Measurements from ENCODE around the gene CEACAM19.
"Not testable (repeated sequence)": the region's sequence is repeated elsewhere in the genome, so short reads cannot be mapped to it uniquely, and the experiment has no call there.

Gene CEACAM19

GRCh38 chr19:44673510-44673909, 2.2 kb downstream of the CEACAM19 start:
- no peak for DNase-seq (ENCODE audit: low read depth in 1 of 2, low spot score in 1 of 2)

GRCh38 chr19:44675521-44675920, 4.2 kb downstream of the CEACAM19 start:
- DNase-seq (ENCODE audit: low read depth in 1 of 2, low spot score in 1 of 2), result no peak

GRCh38 chr19:44677019-44677811, 5.9 kb downstream of the CEACAM19 start:
- no peak for DNase-seq (ENCODE audit: low read depth in 1 of 2, low spot score in 1 of 2)

GRCh38 chr19:44680536-44680935, 9.3 kb downstream of the CEACAM19 start:
- no peak for DNase-seq (ENCODE audit: low read depth in 1 of 2, low spot score in 1 of 2)

GRCh38 chr19:44681992-44682790, 10.9 kb downstream of the CEACAM19 start:
- DNase-seq (ENCODE audit: low read depth in 1 of 2, low spot score in 1 of 2), result no peak

GRCh38 chr19:44682807-44683206, 11.5 kb downstream of the CEACAM19 start:
- DNase-seq (ENCODE audit: low read depth in 1 of 2, low spot score in 1 of 2), result no peak

GRCh38 chr19:44683434-44684210, 12.3 kb downstream of the CEACAM19 start:
- no peak for DNase-seq (ENCODE audit: low read depth in 1 of 2, low spot score in 1 of 2)

- not testable (repeated sequence) for DNase-seq (ENCODE audit: low read depth in 1 of 2, low spot score in 1 of 2)
These were observed 13.1 kb downstream of the CEACAM19 start for GRCh38 chr19:44684396-44684795.

- DNase-seq (ENCODE audit: low read depth in 1 of 2, low spot score in 1 of 2), result no peak
These were observed 13.9 kb downstream of the CEACAM19 start for GRCh38 chr19:44684892-44685863.

GRCh38 chr19:44685877-44686276, 14.6 kb downstream of the CEACAM19 start:
- no peak for DNase-seq (ENCODE audit: low read depth in 1 of 2, low spot score in 1 of 2)

- DNase-seq (ENCODE audit: low read depth in 1 of 2, low spot score in 1 of 2), result no peak
These were observed 15.6 kb downstream of the CEACAM19 start for GRCh38 chr19:44686896-44687295.

- no peak for DNase-seq (ENCODE audit: low read depth in 1 of 2, low spot score in 1 of 2)
These were observed 16.6 kb downstream of the CEACAM19 start for GRCh38 chr19:44687888-44688287.

- peak; percentile 48 to 74 for DNase-seq (ENCODE audit: low read depth in 1 of 2, low spot score in 1 of 2)
These were observed 18.2 kb downstream of the CEACAM19 start for GRCh38 chr19:44689290-44690130.

- no peak for DNase-seq (ENCODE audit: low read depth in 1 of 2, low spot score in 1 of 2)
These were observed 18.8 kb downstream of the CEACAM19 start for GRCh38 chr19:44690131-44690440.

GRCh38 chr19:44692379-44692721, 21.1 kb downstream of the CEACAM19 start:
- DNase-seq (ENCODE audit: low read depth in 1 of 2, low spot score in 1 of 2), result no peak

GRCh38 chr19:44694184-44694579, 22.9 kb downstream of the CEACAM19 start:
- no peak for DNase-seq (ENCODE audit: low read depth in 1 of 2, low spot score in 1 of 2)

GRCh38 chr19:44696939-44697669, 25.8 kb downstream of the CEACAM19 start:
- no peak for DNase-seq (ENCODE audit: low read depth in 1 of 2, low spot score in 1 of 2)

- no peak for DNase-seq (ENCODE audit: low read depth in 1 of 2, low spot score in 1 of 2)
These were observed 26.4 kb downstream of the CEACAM19 start for GRCh38 chr19:44697670-44698034.

Data from stimulated activated CD4-positive, alpha-beta T cell treated with anti-CD3 and anti-CD28 coated beads, Interleukin-15, amount 100 ng/mL, for 1 hour (primary cell).